ENCODE data around the gene IRF3.

GRCh38 chr19:49613374-49613773 is 52.3 kb downstream of the IRF3 start:
- TF ChIP-seq CTCF (IDR thresholded peaks at IDR 0.05 in 8 of 11, conservative IDR thresholded peaks at IDR 0.05 in 3 of 11) (no peak), POLR2AphosphoS5 (IDR thresholded peaks at IDR 0.05) (no peak)
